PC-9 (cell line): ENCODE data around the gene CIAPIN1.

Experiments
- CTCF ChIP-seq: fragments of 200-600 bp; sonication (generic); conservative IDR thresholded peaks from 2 replicates; pipeline ENCODE4 v1.6.1; 2017; ENCODE audit warnings: mixed run types, antibody characterized with exemption, mild to moderate bottlenecking, moderate library complexity
- EZH2 ChIP-seq: fragments of 200-600 bp; sonication (generic); IDR thresholded peaks from 2 replicates; pipeline ENCODE4 v1.8.0; 2017; ENCODE audit warnings: antibody characterized with exemption, low read depth

GRCh38 chr16:57435838-57436237, 11.3 kb downstream of the CIAPIN1 start:
- TF ChIP-seq CTCF (no peak), EZH2 (no peak)
